Keratinocyte (primary cell): Measurements from ENCODE around the gene EFCAB9.

Source experiments
- CTCF ChIP-seq, 3 experiments: IDR thresholded peaks in 1 of 3; conservative IDR thresholded peaks in 1 of 3; optimal IDR thresholded peaks in 1 of 3; 2 replicates in 2 of 3; 3 replicates in 1 of 3; pipeline versions ENCODE3 to v1.5.1; 2011; ENCODE audit warnings: low read length in 3 of 3, mild to moderate bottlenecking in 3 of 3, moderate library complexity in 2 of 3, control low read depth in 1 of 3, inconsistent platforms in 1 of 3; ENCODE audit not compliant: insufficient read depth in 2 of 3; ENCODE audit errors: extremely low read depth in 1 of 3
- EZH2 ChIP-seq: IDR thresholded peaks from one replicate; pipeline ENCODE4 v1.6.1; 2012; ENCODE audit warnings: inconsistent platforms, mild to moderate bottlenecking, low read length, moderate library complexity

- TF ChIP-seq CTCF (optimal IDR thresholded peaks at IDR 0.05 in 1 of 3, IDR thresholded peaks at IDR 0.05 in 1 of 3, conservative IDR thresholded peaks at IDR 0.05 in 1 of 3; ENCODE audit: extremely low read depth in 1 of 3, insufficient read depth in 2 of 3, low read length in 3 of 3) (no peak), EZH2 (no peak)
These were observed 17.7 kb downstream of the EFCAB9 start for GRCh38 chr5:172211676-172212075.
